Endothelial cell of umbilical vein (primary cell): ENCODE data around the gene ADSS1. TPM values are rescaled to one million over a fixed set of nuclear protein-coding genes. Genes with fewer than 3 reads are reported as not detected.

Source experiments
- BruUV-seq: library from RNA; stranded (reverse); fragments of 400-500 nt; replicated peaks from 2 replicates; lab custom pipeline; 2021; lab: Mats Ljungman, UMichigan
- CTCF ChIA-PET: fragments of 300-600, 350-600 bp; sonication (Branson Sonifier 250); formaldehyde crosslinking; loops from one replicate; lab custom pipeline; 2021; ENCODE audit warnings: antibody characterized with exemption, inconsistent platforms; lab: Charles Lee
- POLR2A ChIA-PET: fragments of 300-600, 350-600 bp; sonication (Branson Sonifier 250); formaldehyde crosslinking; loops from one replicate; lab custom pipeline; 2021; ENCODE audit warnings: antibody characterized with exemption, inconsistent platforms; lab: Charles Lee
- DNase-seq: peaks from one replicate; pipeline ENCODE4 v3.0.0-alpha.2; 2011; ENCODE audit warnings: low read depth, low spot score
- FAIRE-seq: peaks from 2 replicates; lab custom pipeline; 2011; peaks lifted over from hg19 to GRCh38; lab: Jason Lieb, UNC
- H2AFZ ChIP-seq: 2 replicates; pipeline ENCODE4 v1.6.0; 2012; ENCODE audit warnings: low read depth, low read length, control low read depth, inconsistent platforms
- H3K27ac ChIP-seq: 2 replicates; pipeline ENCODE4 v1.5.1; 2011; ENCODE audit warnings: low read depth, mild to moderate bottlenecking, control low read depth, low read length, moderate library complexity; ENCODE audit not compliant: insufficient read depth
- H3K27me3 ChIP-seq, 2 experiments: 2 replicates each; pipeline versions ENCODE4 v1.6.0 to v1.6.1; 2011; ENCODE audit warnings: low read length in 2 of 2, mixed read lengths in 1 of 2; ENCODE audit not compliant: control insufficient read depth in 2 of 2, insufficient read depth in 2 of 2
- H3K36me3 ChIP-seq, 2 experiments: 2 replicates in 1 of 2; 3 replicates in 1 of 2; pipeline ENCODE4 v1.5.1; 2011; ENCODE audit warnings: low read length in 2 of 2, mild to moderate bottlenecking in 1 of 2, moderate library complexity in 1 of 2; ENCODE audit not compliant: control insufficient read depth in 2 of 2, insufficient read depth in 2 of 2; ENCODE audit errors: extremely low read depth in 1 of 2
- H3K4me1 ChIP-seq: 3 replicates; pipeline ENCODE4 v1.5.1; 2011; ENCODE audit warnings: mild to moderate bottlenecking, low read length; ENCODE audit not compliant: control insufficient read depth, insufficient read depth; ENCODE audit errors: extremely low read depth
- H3K4me2 ChIP-seq: 2 replicates; pipeline ENCODE4 v1.6.1; 2011; ENCODE audit warnings: low read length, control low read depth, mixed read lengths; ENCODE audit not compliant: insufficient read depth
- H3K4me3 ChIP-seq, 3 experiments: fragments of 200-600 bp in 1 of 3; sonication (generic), shearing (Covaris generic) in 1 of 3; replicated peaks in 1 of 3; 2 replicates each; pipeline ENCODE4 v1.5.1; 2011 to 2016; ENCODE audit warnings: control low read depth in 3 of 3, low read length in 3 of 3, mild to moderate bottlenecking in 2 of 3, inconsistent platforms in 1 of 3, low read depth in 1 of 3, moderate library complexity in 1 of 3; ENCODE audit not compliant: insufficient read depth in 1 of 3
- H3K79me2 ChIP-seq: 2 replicates; pipeline ENCODE4 v1.6.0; 2012; ENCODE audit warnings: low read length, inconsistent platforms; ENCODE audit not compliant: control insufficient read depth, insufficient read depth
- H3K9ac ChIP-seq: replicated peaks from 2 replicates; pipeline ENCODE3; 2011; ENCODE audit warnings: low read length, control low read depth; ENCODE audit not compliant: insufficient read depth; ENCODE audit errors: extremely low read depth
- H3K9me1 ChIP-seq: replicated peaks from 3 replicates; pipeline ENCODE4 v1.6.0; 2011; ENCODE audit warnings: mild to moderate bottlenecking, low read length; ENCODE audit not compliant: control insufficient read depth, insufficient read depth; ENCODE audit errors: extremely low read depth
- H3K9me3 ChIP-seq: replicated peaks from 2 replicates; pipeline ENCODE4 v1.5.1; 2012; ENCODE audit warnings: low read length, inconsistent platforms; ENCODE audit not compliant: control insufficient read depth, insufficient read depth
- H4K20me1 ChIP-seq: replicated peaks from 2 replicates; pipeline ENCODE3; 2011; ENCODE audit warnings: mild to moderate bottlenecking, low read length; ENCODE audit not compliant: control insufficient read depth, insufficient read depth; ENCODE audit errors: extremely low read depth
- CTCF ChIP-seq, 2 donors: IDR thresholded peaks; 1 replicate in 1 of 2; 2 replicates in 1 of 2; pipeline ENCODE4 v1.5.1; 2011; ENCODE audit warnings: low read length in 2 of 2, mild to moderate bottlenecking in 2 of 2, moderate library complexity in 2 of 2, control low read depth in 1 of 2, inconsistent platforms in 1 of 2, low read depth in 1 of 2; ENCODE audit not compliant: insufficient read depth in 1 of 2; ENCODE audit errors: extremely low read depth in 1 of 2
- EZH2 ChIP-seq: IDR thresholded peaks from 2 replicates; pipeline ENCODE4 v1.6.1; 2012; ENCODE audit warnings: borderline replicate concordance, low read depth, mild to moderate bottlenecking, moderate library complexity, low read length, inconsistent platforms; ENCODE audit not compliant: severe bottlenecking
- FOS ChIP-seq: IDR thresholded peaks from 2 replicates; pipeline ENCODE4 v1.6.1; 2011; ENCODE audit warnings: mild to moderate bottlenecking, low read length, moderate library complexity, borderline replicate concordance; ENCODE audit not compliant: insufficient read depth
- GATA2 ChIP-seq: IDR thresholded peaks from 2 replicates; pipeline ENCODE4 v1.7.0; 2011; ENCODE audit warnings: low read depth, mild to moderate bottlenecking, moderate library complexity, mixed read lengths, low read length; ENCODE audit not compliant: insufficient read length, insufficient read depth
- JUN ChIP-seq: IDR thresholded peaks from 2 replicates; pipeline ENCODE4 v1.6.1; 2011; ENCODE audit warnings: borderline replicate concordance, low read depth; ENCODE audit not compliant: insufficient read length, insufficient read depth
- MAX ChIP-seq: IDR thresholded peaks from 2 replicates; pipeline ENCODE4 v1.6.1; 2011; ENCODE audit not compliant: insufficient read depth, insufficient read length
- MYC ChIP-seq: IDR thresholded peaks from one replicate; pipeline ENCODE4 v1.6.1; 2011; ENCODE audit warnings: mild to moderate bottlenecking, low read depth, low read length
- POLR2A ChIP-seq: IDR thresholded peaks from 2 replicates; pipeline ENCODE4 v1.6.1; 2012; ENCODE audit warnings: low read depth, mild to moderate bottlenecking, control low read depth, low read length
- POLR2AphosphoS5 ChIP-seq: IDR thresholded peaks from 2 replicates; pipeline ENCODE4 v1.6.1; 2012; ENCODE audit warnings: low read depth, mild to moderate bottlenecking, control low read depth, low read length, moderate library complexity; ENCODE audit not compliant: insufficient read depth
- dilution Hi-C: fragments of 300-500 bp; cut with MboI; formaldehyde crosslinking; loops from one replicate; pipeline ENCODE4 v1.15.0; 2019; ENCODE audit warnings: low sequenced_read_pairs; ENCODE audit not compliant: extremely low pct_ligation_motif_present
- intact Hi-C: fragments of 100-400 bp; cut with micrococcal nuclease; formaldehyde crosslinking; loops from one replicate; pipeline ENCODE4 v1.10.0; 2022
- polyA plus RNA-seq, 4 experiments: library from polyadenylated mRNA; depleted of rRNA in 3 of 4; stranded (reverse) in 3 of 4; unstranded in 1 of 4; fragments of >200 nt; gene quantifications; 2 replicates each; pipeline versions ENCODE4 v1.2.1 to v1.2.3, GENCODE V29; 2011 to 2012; ENCODE audit warnings: missing spikeins in 1 of 4
- total RNA-seq: library from RNA; stranded (reverse); gene quantifications from 2 replicates; pipeline ENCODE4 v1.2.3, GENCODE V29; 2021

The ADSS1 gene
- total and polyA plus RNA-seq, 2 donors (not counting 3 experiments of a cell fraction or from before 2014, with no cell fraction given), result 1.9 TPM

- POLR2A ChIA-PET, result no interaction called here
- H3K4me1 ChIP-seq, result no peaks in the 10 kb centered on the region
- DNase-seq (no peak), FAIRE-seq (no peak)
- H3K9me3 ChIP-seq, result no peaks in the 10 kb centered on the region
- no peak for TF ChIP-seq EZH2
- no peak for TF ChIP-seq MAX
- no peak for TF ChIP-seq GATA2
- no peak for TF ChIP-seq FOS
- TF ChIP-seq MYC, result no peak
- TF ChIP-seq CTCF (IDR thresholded peaks at IDR 0.05; ENCODE audit: extremely low read depth in 1 of 2, insufficient read depth in 1 of 2, low read depth in 1 of 2, low read length in 2 of 2), result no peak
- TF ChIP-seq POLR2AphosphoS5, result no peak
- TF ChIP-seq JUN, result no peak
- TF ChIP-seq POLR2A, result no peak
- H3K4me3 ChIP-seq, result no peak overlapping the region
- H3K4me2 ChIP-seq, result no peak overlapping the region
- no TSS peak for BruUV-seq
- no peak overlapping the region for H3K27ac ChIP-seq
- H3K9ac ChIP-seq, result no peak overlapping the region
- H3K9me1 ChIP-seq, result no peaks in the 10 kb centered on the region
- no peaks in the 10 kb centered on the region for H3K27me3 ChIP-seq
- intact Hi-C loops, result no loop called here
- dilution Hi-C loops, result no loop called here
- CTCF ChIA-PET, result no interaction called here
- peaks cover 0 to 16% of the 10 kb centered on the region in 2 experiments for H3K36me3 ChIP-seq
- no peaks in the 10 kb centered on the region for H4K20me1 ChIP-seq
- no peak overlapping the region for H2AFZ ChIP-seq
- peaks cover 34% of the 10 kb centered on the region for H3K79me2 ChIP-seq
These were observed 61.7 kb downstream of the ADSS1 start for GRCh38 chr14:104785708-104786080.
